PC-3 (cell line): ENCODE results near the gene NIPAL4. TPM values are rescaled to one million over a fixed set of nuclear protein-coding genes. Genes with fewer than 3 reads are reported as not detected.

Source experiments
- ATAC-seq: fragments of 200-7000 bp; cut with Tn5 transposase; 2 replicates; pipeline ENCODE4 v1.9.1; 2020; ENCODE audit warnings: mild to moderate bottlenecking, moderate library complexity
- BruUV-seq: library from RNA; stranded (reverse); fragments of 400-500 nt; replicated peaks from 2 replicates; lab custom pipeline; 2021; lab: Mats Ljungman, UMichigan
- CTCF ChIA-PET: fragments of 300-600 bp; sonication (Branson Sonifier 250); formaldehyde crosslinking; loops from one replicate; lab custom pipeline; 2022; ENCODE audit warnings: antibody characterized with exemption; lab: Charles Lee
- POLR2A ChIA-PET: fragments of 300-600 bp; sonication (Branson Sonifier 250); formaldehyde crosslinking; loops from one replicate; lab custom pipeline; 2022; ENCODE audit warnings: antibody characterized with exemption; ENCODE audit not compliant: unreplicated experiment; lab: Charles Lee
- DNase-seq: peaks from one replicate; pipeline ENCODE4 v3.0.0-alpha.2; 2015
- H2AFZ ChIP-seq: fragments of 300-600 bp; sonication (generic); 2 replicates; pipeline ENCODE4 v1.6.0; 2016; ENCODE audit warnings: antibody characterized with exemption, low read length
- H3F3A ChIP-seq: fragments of 300-600 bp; sonication (generic); one replicate; pipeline ENCODE4 v1.6.0; 2017; ENCODE audit warnings: antibody characterized with exemption, low read length, control low read depth, mild to moderate bottlenecking; ENCODE audit not compliant: unreplicated experiment
- H3K27ac ChIP-seq: fragments of 300-600 bp; sonication (generic); 2 replicates; pipeline ENCODE4 v1.5.1; 2016; ENCODE audit warnings: mild to moderate bottlenecking, low read length
- H3K27me3 ChIP-seq: fragments of 300-600 bp; sonication (generic); 2 replicates; pipeline ENCODE4 v1.6.1; 2016; ENCODE audit warnings: low read length, mixed read lengths
- H3K36me3 ChIP-seq: fragments of 300-600 bp; sonication (generic); 2 replicates; pipeline ENCODE4 v1.6.1; 2016; ENCODE audit warnings: low read depth, mixed run types, low read length, mixed read lengths
- H3K4me1 ChIP-seq: fragments of 300-600 bp; sonication (generic); 2 replicates; pipeline ENCODE4 v1.5.1; 2016; ENCODE audit warnings: low read length; ENCODE audit not compliant: insufficient read depth
- H3K4me2 ChIP-seq: fragments of 300-600 bp; sonication (generic); 2 replicates; pipeline ENCODE4 v1.6.0; 2016; ENCODE audit warnings: low read length
- H3K4me3 ChIP-seq: fragments of 300-600 bp; sonication (generic); 2 replicates; pipeline ENCODE4 v1.5.1; 2016; ENCODE audit warnings: mild to moderate bottlenecking, low read length, mixed read lengths
- H3K79me2 ChIP-seq: fragments of 300-600 bp; sonication (generic); 2 replicates; pipeline ENCODE4 v1.6.1; 2017; ENCODE audit warnings: low read length, mixed read lengths
- H3K9ac ChIP-seq: fragments of 300-600 bp; sonication (generic); 2 replicates; pipeline ENCODE4 v1.6.0; 2016; ENCODE audit warnings: mild to moderate bottlenecking, low read length
- H3K9me2 ChIP-seq: fragments of 300-600 bp; sonication (generic); replicated peaks from 2 replicates; pipeline ENCODE4 v1.6.1; 2016; ENCODE audit warnings: mixed run types, low read length, mixed read lengths
- H3K9me3 ChIP-seq: fragments of 300-600 bp; sonication (generic); 2 replicates; pipeline ENCODE4 v1.6.1; 2016; ENCODE audit warnings: low read length, mixed read lengths
- H4K20me1 ChIP-seq: fragments of 300-600 bp; sonication (generic); 2 replicates; pipeline ENCODE4 v1.6.1; 2016; ENCODE audit warnings: low read length, mixed read lengths
- EZH2 ChIP-seq: fragments of 300-600 bp; sonication (generic); IDR thresholded peaks from one replicate; pipeline ENCODE4 v1.6.1; 2017; ENCODE audit warnings: antibody characterized with exemption, mild to moderate bottlenecking, low read length; ENCODE audit not compliant: unreplicated experiment
- EZH2phosphoT487 ChIP-seq: fragments of 300-600 bp; sonication (generic); IDR thresholded peaks from 2 replicates; pipeline ENCODE4 v1.6.1; 2018; ENCODE audit warnings: mild to moderate bottlenecking, antibody characterized with exemption, low read length, borderline replicate concordance
- intact Hi-C: fragments of 100-400 bp; cut with micrococcal nuclease; formaldehyde crosslinking; loops from 2 replicates; pipeline ENCODE4 v1.9.0; 2023
- total RNA-seq: library from RNA; depleted of rRNA; stranded (reverse); fragments of >200 nt; gene quantifications from 2 replicates; pipeline ENCODE4 v1.2.3, GENCODE V29; 2014
- TF ChIP-seq, protein P1 (sequence below): fragments of 300-600 bp; sonication (generic); conservative IDR thresholded peaks from 2 replicates; pipeline ENCODE4 v1.5.1; 2017; ENCODE audit warnings: antibody characterized with exemption, low read depth, mild to moderate bottlenecking, low read length

The NIPAL4 gene
- total RNA-seq, 1 experiment from 2014 or later: 1.8 TPM

DNA sequence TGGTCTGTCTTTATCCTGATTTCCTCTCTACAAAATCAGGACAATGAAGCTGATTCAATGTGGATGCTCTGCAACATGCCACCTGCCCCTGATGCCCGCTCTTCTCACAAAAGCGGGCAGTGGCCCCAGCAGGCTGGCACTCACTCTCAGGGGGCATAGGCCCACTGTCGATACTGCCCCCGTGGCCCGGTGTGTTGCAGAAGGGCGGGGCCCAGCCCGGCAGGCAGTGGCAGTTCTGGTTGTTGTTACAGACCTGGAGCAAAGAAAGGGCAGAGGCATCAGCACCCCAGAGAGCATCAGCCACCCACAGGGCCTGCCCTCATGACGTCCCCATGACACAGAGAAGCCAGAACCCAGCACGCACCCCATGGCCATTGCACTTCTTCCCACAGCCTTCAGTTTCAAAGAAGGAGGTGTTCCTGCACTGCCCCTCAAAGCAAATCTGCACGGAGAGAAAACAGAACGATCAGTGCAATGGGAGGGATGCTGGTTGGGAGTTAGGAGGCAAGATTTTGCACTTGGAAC, 31.5 kb downstream of the NIPAL4 start:
- Histone ChIP-seq H4K20me1 (no peaks in the 10 kb centered on the region), H3K27me3 (no peaks in the 10 kb centered on the region), H3F3A (no peaks in the 10 kb centered on the region), H3K4me3 (no peak overlapping the region), H2AFZ (no peak overlapping the region), H3K36me3 (peaks cover 80% of the 10 kb centered on the region), H3K9me3 (no peaks in the 10 kb centered on the region), H3K4me1 (no peaks in the 10 kb centered on the region), H3K9me2 (no peaks in the 10 kb centered on the region), H3K9ac (no peak overlapping the region), H3K4me2 (no peak overlapping the region), H3K79me2 (no peaks in the 10 kb centered on the region), H3K27ac (no peak overlapping the region)
- no TSS peak for BruUV-seq
- POLR2A ChIA-PET: no interaction called here
- TF ChIP-seq EZH2phosphoT487: no peak
- no peak for TF ChIP-seq EZH2
- TF ChIP-seq, protein P1, sequence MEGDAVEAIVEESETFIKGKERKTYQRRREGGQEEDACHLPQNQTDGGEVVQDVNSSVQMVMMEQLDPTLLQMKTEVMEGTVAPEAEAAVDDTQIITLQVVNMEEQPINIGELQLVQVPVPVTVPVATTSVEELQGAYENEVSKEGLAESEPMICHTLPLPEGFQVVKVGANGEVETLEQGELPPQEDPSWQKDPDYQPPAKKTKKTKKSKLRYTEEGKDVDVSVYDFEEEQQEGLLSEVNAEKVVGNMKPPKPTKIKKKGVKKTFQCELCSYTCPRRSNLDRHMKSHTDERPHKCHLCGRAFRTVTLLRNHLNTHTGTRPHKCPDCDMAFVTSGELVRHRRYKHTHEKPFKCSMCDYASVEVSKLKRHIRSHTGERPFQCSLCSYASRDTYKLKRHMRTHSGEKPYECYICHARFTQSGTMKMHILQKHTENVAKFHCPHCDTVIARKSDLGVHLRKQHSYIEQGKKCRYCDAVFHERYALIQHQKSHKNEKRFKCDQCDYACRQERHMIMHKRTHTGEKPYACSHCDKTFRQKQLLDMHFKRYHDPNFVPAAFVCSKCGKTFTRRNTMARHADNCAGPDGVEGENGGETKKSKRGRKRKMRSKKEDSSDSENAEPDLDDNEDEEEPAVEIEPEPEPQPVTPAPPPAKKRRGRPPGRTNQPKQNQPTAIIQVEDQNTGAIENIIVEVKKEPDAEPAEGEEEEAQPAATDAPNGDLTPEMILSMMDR: no peak
- intact Hi-C loops: no loop called here
- CTCF ChIA-PET: no interaction called here
- no peak for DNase-seq
- ATAC-seq: no peak

DNA sequence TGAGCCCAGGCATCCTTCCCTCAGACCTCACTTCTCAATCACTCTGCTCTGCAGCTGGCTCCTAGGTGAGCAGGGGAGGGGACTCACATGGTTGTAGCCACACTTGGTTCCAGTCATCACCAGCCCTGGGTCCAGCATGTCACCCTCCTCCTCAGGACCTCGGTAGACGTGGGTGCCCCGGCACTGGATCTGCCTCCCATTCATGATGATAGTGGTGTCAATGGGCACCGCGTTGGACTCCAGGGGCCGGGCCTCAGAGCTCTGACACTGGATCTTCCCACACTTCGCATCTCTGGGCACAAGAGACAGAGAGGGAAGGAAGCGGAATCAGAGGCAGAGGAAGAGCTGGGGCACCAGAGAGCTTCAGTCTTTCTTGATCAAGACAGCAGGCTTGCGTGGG, 32.9 kb downstream of the NIPAL4 start:
- H3K79me2 ChIP-seq: no peaks in the 10 kb centered on the region
- no peak for ATAC-seq
- no TSS peak for BruUV-seq
- ChIA-PET POLR2A (no interaction called here), CTCF (no interaction called here)
- H3K4me3 ChIP-seq: no peak overlapping the region
- intact Hi-C loops: no loop called here
- no peak overlapping the region for H3K27ac ChIP-seq
- no peaks in the 10 kb centered on the region for H3K9me2 ChIP-seq
- H3K4me2 ChIP-seq: no peak overlapping the region
- H3F3A ChIP-seq: no peaks in the 10 kb centered on the region
- H4K20me1 ChIP-seq: no peaks in the 10 kb centered on the region
- TF ChIP-seq, protein P1: no peak
- TF ChIP-seq EZH2phosphoT487 (no peak), EZH2 (no peak)
- no peaks in the 10 kb centered on the region for H3K9me3 ChIP-seq
- DNase-seq: no peak
- H3K27me3 ChIP-seq: no peaks in the 10 kb centered on the region
- H2AFZ ChIP-seq: no peak overlapping the region
- H3K4me1 ChIP-seq: no peaks in the 10 kb centered on the region
- no peak overlapping the region for H3K9ac ChIP-seq
- peaks cover 81% of the 10 kb centered on the region for H3K36me3 ChIP-seq

DNA sequence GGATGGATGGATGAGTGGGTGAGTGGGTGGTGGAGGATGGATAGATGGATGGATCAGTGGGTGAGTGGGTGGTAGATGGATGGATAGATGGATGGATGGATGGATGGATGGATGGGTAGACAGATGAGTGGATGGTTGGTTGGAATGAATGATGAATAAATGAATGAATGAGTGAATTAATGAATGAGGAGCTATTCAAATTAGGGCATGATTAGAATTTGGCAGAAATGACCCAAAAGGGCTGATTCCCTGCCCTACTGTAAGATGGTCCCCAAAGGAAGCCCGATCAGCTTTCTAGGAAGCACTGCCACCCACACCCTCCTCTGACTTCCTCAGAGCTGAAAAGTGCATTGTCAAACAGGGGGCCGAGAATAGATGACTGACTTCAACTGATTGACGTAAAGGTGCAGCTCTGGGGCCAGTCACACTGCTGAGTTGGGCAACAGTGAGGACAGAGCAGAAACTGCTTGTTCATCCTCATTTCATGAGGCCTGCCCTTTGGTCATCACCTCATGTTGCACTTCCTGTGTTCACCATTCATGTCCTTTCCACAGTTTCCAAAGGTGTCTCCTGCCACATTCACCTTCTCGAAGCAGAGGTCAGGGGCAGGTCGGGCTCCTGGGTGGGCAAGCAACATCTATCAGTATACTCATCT, 34.3 kb downstream of the NIPAL4 start:
- intact Hi-C loops: no loop called here
- H3K4me1 ChIP-seq: no peaks in the 10 kb centered on the region
- peaks cover 81% of the 10 kb centered on the region for H3K36me3 ChIP-seq
- no peak overlapping the region for H3K27ac ChIP-seq
- H3K4me3 ChIP-seq: no peak overlapping the region
- H3F3A ChIP-seq: no peaks in the 10 kb centered on the region
- H3K27me3 ChIP-seq: no peaks in the 10 kb centered on the region
- no peak for DNase-seq
- H3K9me2 ChIP-seq: no peaks in the 10 kb centered on the region
- H3K9ac ChIP-seq: no peak overlapping the region
- ChIA-PET POLR2A (interaction anchor here (0.5 kb wide), 2 partner anchors 30 to 159 kb away, joined by 4 read pairs; no protein-coding TSS in a partner anchor), CTCF (no interaction called here)
- no TSS peak for BruUV-seq
- no peak overlapping the region for H2AFZ ChIP-seq
- H4K20me1 ChIP-seq: no peaks in the 10 kb centered on the region
- H3K79me2 ChIP-seq: no peaks in the 10 kb centered on the region
- no peak overlapping the region for H3K4me2 ChIP-seq
- ATAC-seq: no peak
- TF ChIP-seq EZH2phosphoT487 (no peak), EZH2 (no peak)
- TF ChIP-seq, protein P1: no peak
- no peaks in the 10 kb centered on the region for H3K9me3 ChIP-seq
